Panc1 (cell line): ENCODE results near the gene FPGT. TPM values are rescaled to one million over a fixed set of nuclear protein-coding genes. Genes with fewer than 3 reads are reported as not detected.

Experiments
- ATAC-seq: fragments of 200-7000 bp; cut with Tn5 transposase; 2 replicates; pipeline ENCODE4 v1.9.1; 2020; ENCODE audit warnings: mild to moderate bottlenecking, moderate library complexity
- Bru-seq: library from RNA; stranded (reverse); fragments of 400-500 nt; gene quantifications from one replicate; lab custom pipeline; 2021; lab: Mats Ljungman, UMichigan
- BruChase-seq, 2 experiments: library from RNA; stranded (reverse); fragments of 400-500 nt; gene quantifications; one replicate each; lab custom pipeline; 2021; lab: Mats Ljungman, UMichigan
- BruUV-seq: library from RNA; stranded (reverse); fragments of 400-500 nt; replicated peaks from 2 replicates; lab custom pipeline; 2021; lab: Mats Ljungman, UMichigan
- CTCF ChIA-PET: fragments of 300-600 bp; sonication (Branson Sonifier 250); formaldehyde crosslinking; loops from one replicate; lab custom pipeline; 2022; ENCODE audit warnings: antibody characterized with exemption; lab: Charles Lee
- POLR2A ChIA-PET: fragments of 300-600 bp; sonication (Branson Sonifier 250); formaldehyde crosslinking; loops from one replicate; lab custom pipeline; 2022; ENCODE audit warnings: antibody characterized with exemption; lab: Charles Lee
- DNase-seq: peaks from one replicate; pipeline ENCODE4 v3.0.0-alpha.2; 2010; ENCODE audit warnings: low read depth, low spot score
- H3K27ac ChIP-seq: 2 replicates; pipeline ENCODE4 v1.5.1; 2011; ENCODE audit warnings: mild to moderate bottlenecking, low read length, inconsistent platforms
- H3K27me3 ChIP-seq: fragments of 200-500 bp; sonication (Bioruptor generic); 2 replicates; pipeline ENCODE4 v1.6.0; 2014; ENCODE audit warnings: low read length, inconsistent platforms; ENCODE audit not compliant: control insufficient read depth, insufficient read depth
- H3K36me3 ChIP-seq: fragments of 200-500 bp; sonication (Bioruptor generic); 2 replicates; pipeline ENCODE4 v1.5.1; 2014; ENCODE audit warnings: inconsistent platforms, mild to moderate bottlenecking, low read length, moderate library complexity; ENCODE audit not compliant: control insufficient read depth, insufficient read depth
- H3K4me1 ChIP-seq: 2 replicates; pipeline ENCODE4 v1.5.1; 2011; ENCODE audit warnings: inconsistent platforms, mild to moderate bottlenecking, low read length, moderate library complexity; ENCODE audit not compliant: control insufficient read depth, insufficient read depth
- H3K4me3 ChIP-seq, 2 experiments: 2 replicates each; pipeline ENCODE4 v1.5.1; 2011 to 2012; ENCODE audit warnings: low read depth in 2 of 2, low read length in 2 of 2, mild to moderate bottlenecking in 2 of 2, inconsistent platforms in 1 of 2, moderate library complexity in 1 of 2
- H3K9me3 ChIP-seq: fragments of 200-500 bp; sonication (Bioruptor generic); 2 replicates; pipeline ENCODE4 v1.5.1; 2014; ENCODE audit warnings: low read depth, mild to moderate bottlenecking, inconsistent platforms, low read length, moderate library complexity; ENCODE audit not compliant: control insufficient read depth, insufficient read depth
- CTCF ChIP-seq: fragments of 450-650 bp; IDR thresholded peaks from 2 replicates; pipeline ENCODE4 v1.5.1; 2017; ENCODE audit warnings: mild to moderate bottlenecking
- POLR2AphosphoS5 ChIP-seq: IDR thresholded peaks from 2 replicates; pipeline ENCODE4 v1.6.1; 2012; ENCODE audit warnings: mild to moderate bottlenecking, low read depth, low read length, moderate library complexity
- REST ChIP-seq, 2 experiments: IDR thresholded peaks; 2 replicates each; pipeline ENCODE4 v1.6.1; 2011 to 2012; ENCODE audit warnings: low read depth in 2 of 2, control low read depth in 1 of 2, low read length in 1 of 2, mild to moderate bottlenecking in 1 of 2, moderate library complexity in 1 of 2; ENCODE audit not compliant: insufficient read depth in 1 of 2
- SIN3A ChIP-seq: IDR thresholded peaks from 2 replicates; pipeline ENCODE4 v1.6.1; 2012; ENCODE audit warnings: low read depth, mild to moderate bottlenecking, low read length, moderate library complexity, borderline replicate concordance; ENCODE audit not compliant: insufficient read depth
- TCF7L2 ChIP-seq: IDR thresholded peaks from 2 replicates; pipeline ENCODE4 v1.6.1; 2011; ENCODE audit warnings: mild to moderate bottlenecking, low read depth, low read length, inconsistent platforms
- in situ Hi-C: cut with HindIII; loops from 2 replicates; pipeline ENCODE4 v1.10.0; 2016; ENCODE audit warnings: low sequenced_read_pairs, low pct_unique_long_range_greater_than_20kb
- intact Hi-C: fragments of 100-400 bp; cut with micrococcal nuclease; formaldehyde crosslinking; loops from one replicate; pipeline ENCODE4 v1.10.0; 2022; ENCODE audit not compliant: unreplicated experiment
- long read RNA-seq: library from polyadenylated mRNA; unstranded; transcript quantifications from one replicate; pipeline ENCODE4 v2.0.0, GENCODE V29; 2021; ENCODE audit not compliant: unreplicated experiment
- polyA plus RNA-seq: library from polyadenylated mRNA; unstranded; fragments of >200 nt; gene quantifications from one replicate; pipeline ENCODE4 v1.2.1, GENCODE V29; 2012; ENCODE audit warnings: missing spikeins; ENCODE audit not compliant: insufficient read length
- total RNA-seq: library from RNA; stranded (reverse); gene quantifications from one replicate; pipeline ENCODE4 v1.2.1, GENCODE V29; 2021; ENCODE audit not compliant: unreplicated experiment

Gene FPGT
- 12.9 TPM for total RNA-seq
- 4.2 TPM for polyA plus RNA-seq
- percentile 57 among the genes with signal in this experiment for Bru-seq, nascent RNA
- BruChase-seq, experiment 1, labeled RNA remaining after a 2-hour chase, result percentile 88 among the genes with signal in this experiment
- BruChase-seq, experiment 2, labeled RNA remaining after a 6-hour chase, result percentile 92 among the genes with signal in this experiment
- long read RNA-seq, transcript FPGT-202 (4 exons, 3,254 nt), result major isoform, 33 of 37 reads
- long read RNA-seq, partial matches to known transcripts, result 4 of 37 reads
- long read RNA-seq, other reads (novel, unspliced or antisense), result 0 of 37 reads

- Histone ChIP-seq H3K4me3 (peak within 1 kb of the TSS; percentile 93 to 94), H3K36me3 (no peaks in the 10 kb centered on the region; the same call in 1 of the 2 replicates), H3K9me3 (no peaks in the 10 kb centered on the region), H3K27me3 (no peaks in the 10 kb centered on the region), H3K4me1 (peaks cover 3% of the 10 kb centered on the region; the same call in 1 of the 2 replicates), H3K27ac (peak within 1 kb of the TSS; percentile 94)
- ATAC-seq, result peak; percentile 100
- POLR2A ChIA-PET, result no interaction called here
- in situ Hi-C loops (no loop called here), intact Hi-C loops (no loop called here)
- TF ChIP-seq TCF7L2 (peak; percentile 84), POLR2AphosphoS5 (peak; percentile 82), SIN3A (no peak), REST (IDR thresholded peaks at IDR 0.05; ENCODE audit: insufficient read depth in 1 of 2, low read depth in 2 of 2, low read length in 1 of 2) (no peak), CTCF (no peak)
- no TSS peak for BruUV-seq
- CTCF ChIA-PET, result no interaction called here
- DNase-seq, result peak; percentile 64
Observed at GRCh38 chr1:74197657-74198552, at the start of gene FPGT, which contains the start of gene LRRIQ3. Gene FPGT (plus strand): TSS chr1:74198242. CDS start chr1:74198279, 37 bp downstream. Gene LRRIQ3 (minus strand): TSS chr1:74198176. CDS start chr1:74183684, 14,492 bp downstream.

- BruUV-seq, result no TSS peak
- in situ Hi-C loops, result no loop called here
- intact Hi-C loops, result no loop called here
- ChIA-PET POLR2A (no interaction called here), CTCF (no interaction called here)
- Histone ChIP-seq H3K36me3 (no peaks in the 10 kb centered on the region), H3K27ac (no peak overlapping the region), H3K4me1 (no peaks in the 10 kb centered on the region), H3K4me3 (no peak overlapping the region), H3K9me3 (no peaks in the 10 kb centered on the region), H3K27me3 (no peaks in the 10 kb centered on the region)
- no peak for DNase-seq
- TF ChIP-seq TCF7L2 (no peak), SIN3A (no peak), REST (IDR thresholded peaks at IDR 0.05; ENCODE audit: insufficient read depth in 1 of 2, low read depth in 2 of 2, low read length in 1 of 2) (no peak), CTCF (no peak), POLR2AphosphoS5 (no peak)
- no peak for ATAC-seq
Observed at GRCh38 chr1:74160046-74160445, 38.0 kb upstream of the FPGT start.
